GM18861 (cell line): ENCODE results near the gene MXRA8.
"Not testable (repeated sequence)": the region's sequence is repeated elsewhere in the genome, so short reads cannot be mapped to it uniquely, and the experiment has no call there.

Experiments
- ATAC-seq: cut with Tn5 transposase; IDR thresholded peaks from one replicate; pipeline ENCODE4 v1.9.1; 2021; ENCODE audit not compliant: unreplicated experiment

MXRA8 gene

DNA sequence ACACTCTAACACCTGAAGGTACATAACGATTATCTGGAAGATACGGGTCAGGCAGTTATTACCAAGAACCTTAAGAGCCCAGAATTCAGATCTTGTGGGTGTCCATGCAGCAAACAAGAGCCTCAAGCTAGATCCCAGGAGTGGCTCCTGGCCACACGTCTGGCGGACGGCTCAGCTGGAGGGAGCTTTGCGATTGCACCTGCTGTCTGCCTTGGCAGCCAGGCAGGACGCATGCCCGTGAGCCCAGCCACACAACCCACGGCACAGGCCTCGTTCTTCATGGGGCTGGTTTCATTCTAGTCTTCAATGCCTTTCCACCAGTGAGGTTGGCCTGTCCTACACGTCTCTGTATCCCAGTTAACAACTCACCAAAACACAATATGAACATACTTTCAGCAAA lies 35.1 kb upstream of the MXRA8 start:
- no peak for ATAC-seq

DNA sequence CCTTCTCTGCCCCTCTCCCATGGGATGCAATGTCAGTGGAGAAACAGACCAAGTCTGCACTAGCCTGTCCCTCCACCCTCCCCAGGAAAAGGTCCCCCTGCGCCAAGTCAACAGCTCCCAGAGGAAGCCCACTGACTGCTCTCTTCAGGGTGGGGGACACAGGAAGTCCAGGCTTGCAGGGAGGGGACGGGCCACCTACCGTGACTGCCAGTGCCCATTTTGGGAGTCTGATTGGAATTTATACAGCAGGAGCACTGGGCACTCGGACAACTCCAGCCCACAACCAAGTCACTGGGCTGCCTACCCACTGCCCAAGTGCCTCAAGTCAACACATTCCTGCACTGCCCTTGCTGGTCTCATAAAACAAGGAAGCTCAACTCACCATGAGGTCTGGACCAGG lies 34.7 kb upstream of the MXRA8 start:
- no peak for ATAC-seq

GRCh38 chr1:1391225-1391624 lies 32.9 kb upstream of the MXRA8 start:
- ATAC-seq: no peak

GRCh38 chr1:1390675-1391074 lies 32.3 kb upstream of the MXRA8 start:
- no peak for ATAC-seq

DNA sequence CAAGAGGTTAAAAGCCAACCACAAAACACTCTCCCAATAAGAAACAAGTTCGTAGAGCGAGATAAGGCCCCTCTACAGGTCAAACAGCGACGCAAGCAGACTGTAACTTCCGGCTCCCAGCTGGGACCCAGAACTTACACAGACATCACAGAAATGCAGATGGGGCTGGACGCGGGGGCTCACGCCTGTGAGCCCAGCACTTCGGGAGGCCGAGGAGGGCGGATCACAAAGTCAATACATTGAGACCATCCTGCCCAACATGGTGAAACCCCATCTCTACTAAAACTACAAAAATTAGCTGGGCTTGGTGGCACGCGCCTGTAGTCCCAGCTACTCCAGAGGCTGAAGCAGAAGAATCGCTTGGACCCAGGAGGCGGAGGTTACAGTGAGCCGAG lies 29.7 kb upstream of the MXRA8 start:
- no peak for ATAC-seq

- ATAC-seq: no peak
These were observed 29.0 kb upstream of the MXRA8 start for GRCh38 chr1:1387098-1388077.

DNA sequence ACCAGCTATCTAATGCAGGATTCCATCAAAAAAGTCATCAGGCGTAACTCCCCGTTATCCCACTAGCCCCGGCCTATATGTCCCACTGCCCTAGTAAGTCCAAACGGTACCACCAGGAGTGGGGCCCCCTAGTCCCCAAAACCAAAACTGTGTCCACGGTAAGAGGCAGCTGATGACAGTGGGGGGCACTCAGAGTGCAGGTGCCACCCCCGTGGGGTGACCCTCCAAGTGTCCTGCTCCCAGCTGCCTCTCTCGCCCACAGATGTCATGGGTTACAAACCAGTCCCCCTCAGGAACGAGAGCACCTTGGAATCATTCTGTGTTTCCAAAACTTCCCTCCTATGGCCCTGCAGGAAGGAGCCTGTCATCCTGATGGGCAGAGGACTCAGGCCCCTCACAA lies 27.6 kb upstream of the MXRA8 start:
- ATAC-seq: no peak

DNA sequence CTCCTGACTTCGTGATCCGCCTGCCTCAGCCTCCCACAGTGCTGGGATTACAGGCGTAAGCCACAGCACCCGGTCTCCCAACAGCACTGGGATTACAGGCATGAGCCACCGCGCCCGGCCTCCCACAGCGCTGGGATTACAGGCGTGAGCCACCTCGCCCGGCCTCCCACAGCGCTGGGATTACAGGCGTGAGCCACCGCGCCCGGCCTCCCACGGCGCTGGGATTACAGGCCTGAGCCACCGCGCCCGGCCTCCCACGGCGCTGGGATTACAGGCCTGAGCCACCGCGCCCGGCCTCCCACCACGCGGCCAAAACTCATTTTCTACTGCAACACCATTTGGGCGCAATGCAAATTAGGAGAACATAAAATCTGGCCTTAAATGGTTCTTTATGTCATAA lies 27.0 kb upstream of the MXRA8 start:
- ATAC-seq: not testable (repeated sequence)

GRCh38 chr1:1381294-1381693 lies 22.9 kb upstream of the MXRA8 start:
- ATAC-seq: no peak

- no peak for ATAC-seq
These were observed 22.5 kb upstream of the MXRA8 start for GRCh38 chr1:1380860-1381259.

DNA sequence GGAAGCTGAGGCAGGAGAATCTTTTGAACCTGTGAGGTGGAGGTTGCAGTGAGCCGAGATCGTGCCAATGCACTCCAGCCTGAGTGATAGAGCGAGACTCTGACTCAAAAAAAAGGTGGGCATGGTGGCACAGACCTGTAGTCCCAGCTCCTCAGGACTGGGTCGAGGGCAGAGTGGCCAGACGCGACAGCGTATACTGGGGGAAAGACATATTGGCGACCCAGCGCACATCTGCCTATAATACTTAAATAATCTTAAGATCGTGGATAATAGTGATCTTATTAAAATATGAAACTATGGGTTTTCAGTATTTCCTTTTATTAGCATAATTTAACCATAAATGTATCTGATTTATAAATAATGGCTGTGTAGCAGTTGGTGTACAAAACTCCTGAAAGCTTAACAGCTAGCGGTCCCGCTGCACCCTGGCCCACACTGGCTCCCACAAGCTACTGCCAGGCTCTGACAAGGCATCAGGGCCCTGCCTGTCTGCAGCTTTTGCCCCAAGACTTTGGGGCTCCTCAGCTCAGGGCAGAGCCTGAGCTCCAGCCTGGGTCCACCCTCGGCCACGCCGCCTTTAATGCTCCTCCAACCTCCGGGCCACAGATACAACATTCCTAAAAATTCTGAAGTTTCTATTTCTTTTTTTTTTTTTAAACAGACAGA lies 19.3 kb upstream of the MXRA8 start:
- ATAC-seq: no peak

DNA sequence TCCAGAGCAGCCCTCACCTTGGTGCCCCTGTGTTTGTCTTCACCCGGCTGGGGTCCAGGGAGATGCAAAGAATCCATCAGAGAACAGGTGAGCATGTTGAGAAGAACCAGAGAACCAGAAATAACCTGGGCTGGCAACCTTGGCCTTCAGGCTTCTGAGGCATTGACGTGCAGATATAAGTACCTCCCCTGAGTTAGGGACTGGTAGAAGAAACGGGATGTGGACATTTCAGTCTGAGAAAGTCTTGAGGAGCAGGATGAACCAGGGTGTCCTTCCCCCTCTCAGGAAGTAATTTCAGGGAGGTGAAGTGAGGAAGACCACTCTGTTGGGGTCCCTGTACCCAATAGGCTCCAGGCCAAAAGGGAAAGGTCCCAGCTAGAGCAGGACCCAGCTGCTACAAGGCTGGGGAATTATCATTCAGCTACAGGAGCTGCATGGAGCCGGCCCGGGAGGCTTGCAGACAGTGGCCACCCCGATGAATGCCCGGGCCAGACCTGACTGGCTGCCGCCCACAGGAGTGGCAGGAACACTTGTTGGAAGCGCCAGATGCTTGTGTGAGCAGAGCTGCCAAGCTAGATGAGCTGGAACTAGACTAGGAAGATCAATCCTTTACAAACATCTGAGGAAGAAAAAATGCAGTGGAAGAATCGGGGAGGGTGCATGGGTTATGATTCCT lies 18.3 kb upstream of the MXRA8 start:
- no peak for ATAC-seq

- ATAC-seq: peak; percentile 80
These were observed 16.7 kb upstream of the MXRA8 start, which contains the start of gene AURKAIP1 for GRCh38 chr1:1374929-1375662. TSS of gene AURKAIP1 (minus strand) at chr1:1375207. CDS start at chr1:1374756, 451 bp downstream.

- ATAC-seq: peak; percentile 3
These were observed 16.2 kb upstream of the MXRA8 start for GRCh38 chr1:1374589-1374928.

GRCh38 chr1:1373815-1374588 lies 15.6 kb upstream of the MXRA8 start:
- ATAC-seq: no peak

- no peak for ATAC-seq
These were observed 14.9 kb upstream of the MXRA8 start for GRCh38 chr1:1373051-1373814.

GRCh38 chr1:1371746-1372711 lies 13.7 kb upstream of the MXRA8 start:
- ATAC-seq: no peak

GRCh38 chr1:1371364-1371745 lies 13.0 kb upstream of the MXRA8 start:
- no peak for ATAC-seq
